ENCODE measurements around the gene EPB41L4B.
"Not testable (repeated sequence)": the region's sequence is repeated elsewhere in the genome, so short reads cannot be mapped to it uniquely, and the experiment has no call there.

Gene EPB41L4B

DNA sequence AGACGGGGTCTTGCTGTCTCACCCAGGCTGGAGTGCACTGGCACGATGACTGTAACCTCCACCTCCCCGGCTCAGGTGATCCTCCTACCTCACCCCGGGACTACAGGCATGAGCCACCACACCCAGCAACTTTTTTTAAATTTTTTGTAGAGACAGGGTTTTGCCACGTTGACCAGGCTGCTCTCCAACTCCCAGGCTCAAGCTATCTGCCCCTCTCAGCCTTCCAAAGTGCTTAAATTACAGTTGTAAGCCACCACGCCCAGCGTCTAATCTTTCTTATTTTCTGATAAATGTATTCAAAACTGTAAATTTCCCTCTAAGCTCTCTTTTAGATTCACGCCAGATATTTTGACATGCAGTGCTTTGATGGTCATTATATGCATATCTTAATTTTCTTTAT lies 164.2 kb downstream of the EPB41L4B start:
- no peak for DNase-seq

DNA sequence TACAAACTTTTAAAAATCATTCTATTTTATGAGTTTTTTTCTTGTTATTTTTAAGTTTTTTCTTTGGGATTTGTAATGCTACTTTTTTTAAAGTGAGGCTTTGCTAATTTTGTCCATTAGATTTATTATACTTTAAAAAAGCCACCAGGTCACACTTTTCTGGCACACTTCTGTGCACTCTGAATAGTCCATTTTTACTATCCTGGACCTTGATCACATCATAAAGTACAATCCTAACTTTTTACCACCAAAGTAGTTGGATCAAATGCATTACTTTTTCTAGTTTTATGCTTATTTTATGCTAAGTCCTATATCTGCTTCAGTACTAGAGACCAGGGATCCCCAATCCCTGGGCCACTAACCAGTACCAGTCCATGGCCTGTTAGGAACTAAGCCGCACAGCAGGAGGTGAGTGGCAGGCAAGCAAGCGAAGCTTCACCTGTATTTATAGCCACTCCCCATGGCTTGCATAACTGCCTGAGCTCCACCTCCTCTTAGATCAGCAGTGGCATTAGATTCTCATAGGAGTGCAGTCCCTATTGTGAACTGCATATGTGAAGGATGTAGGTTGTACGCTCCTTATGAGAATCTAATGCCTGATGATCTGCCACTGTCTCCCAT lies 169.8 kb downstream of the EPB41L4B start:
- no peak for DNase-seq

DNA sequence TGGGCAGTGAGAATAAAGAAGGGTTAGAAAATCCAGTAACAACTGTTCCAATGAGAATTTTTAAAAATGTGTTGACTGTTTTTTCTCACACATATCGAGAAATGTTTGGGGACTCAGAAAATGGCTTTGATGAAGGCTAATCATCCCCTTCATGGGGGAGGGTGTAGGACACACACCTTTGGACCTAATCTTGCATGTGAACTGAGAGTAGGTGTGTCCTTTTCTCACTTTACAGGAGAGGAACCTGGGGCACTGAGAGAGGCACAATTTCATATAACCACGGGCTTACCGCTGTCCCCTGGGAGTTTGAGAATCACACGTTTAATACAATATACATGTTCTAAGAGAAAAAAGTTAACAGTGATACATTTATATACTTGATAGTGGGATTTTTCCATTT lies 171.1 kb downstream of the EPB41L4B start:
- DNase-seq = no peak

DNA sequence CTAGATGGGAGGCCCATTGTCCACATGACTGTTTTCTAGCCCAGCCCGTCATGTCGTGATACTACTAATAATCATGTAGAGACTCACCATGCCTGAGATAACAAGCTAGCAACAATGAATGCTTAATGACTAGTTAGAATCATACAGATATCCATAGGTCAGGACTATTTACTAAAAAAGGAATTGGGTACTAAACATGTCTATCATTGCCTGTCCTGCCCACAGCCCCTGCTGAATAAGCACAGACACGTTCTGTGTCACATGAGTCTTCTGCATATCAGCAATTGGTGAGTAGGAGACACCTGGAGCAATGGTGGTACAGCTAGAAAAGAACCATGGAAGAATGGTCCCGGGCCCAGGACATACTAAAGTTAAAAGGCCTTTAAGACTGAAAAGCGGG lies 171.8 kb downstream of the EPB41L4B start:
- no peak for DNase-seq

DNA sequence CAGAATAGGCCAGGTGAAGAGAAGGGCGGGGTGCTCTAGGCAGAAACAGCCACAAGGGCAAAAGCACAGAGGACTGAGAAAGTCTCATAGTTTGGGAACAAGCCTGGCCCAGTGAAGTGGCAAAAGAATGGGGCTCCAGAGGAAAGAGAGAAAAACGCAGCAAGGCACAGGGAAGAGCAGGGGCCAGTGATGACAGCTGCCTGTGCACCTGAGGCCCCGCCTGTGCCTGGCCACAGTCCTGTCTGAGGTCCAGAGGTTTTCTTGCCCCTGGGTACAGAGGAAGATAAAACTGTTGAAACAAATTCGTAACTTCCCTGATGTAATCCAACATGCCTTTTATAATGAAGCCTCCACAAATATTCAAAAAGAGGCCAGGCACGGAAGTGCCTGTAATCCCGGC lies 175.8 kb downstream of the EPB41L4B start:
- no peak for DNase-seq

DNA sequence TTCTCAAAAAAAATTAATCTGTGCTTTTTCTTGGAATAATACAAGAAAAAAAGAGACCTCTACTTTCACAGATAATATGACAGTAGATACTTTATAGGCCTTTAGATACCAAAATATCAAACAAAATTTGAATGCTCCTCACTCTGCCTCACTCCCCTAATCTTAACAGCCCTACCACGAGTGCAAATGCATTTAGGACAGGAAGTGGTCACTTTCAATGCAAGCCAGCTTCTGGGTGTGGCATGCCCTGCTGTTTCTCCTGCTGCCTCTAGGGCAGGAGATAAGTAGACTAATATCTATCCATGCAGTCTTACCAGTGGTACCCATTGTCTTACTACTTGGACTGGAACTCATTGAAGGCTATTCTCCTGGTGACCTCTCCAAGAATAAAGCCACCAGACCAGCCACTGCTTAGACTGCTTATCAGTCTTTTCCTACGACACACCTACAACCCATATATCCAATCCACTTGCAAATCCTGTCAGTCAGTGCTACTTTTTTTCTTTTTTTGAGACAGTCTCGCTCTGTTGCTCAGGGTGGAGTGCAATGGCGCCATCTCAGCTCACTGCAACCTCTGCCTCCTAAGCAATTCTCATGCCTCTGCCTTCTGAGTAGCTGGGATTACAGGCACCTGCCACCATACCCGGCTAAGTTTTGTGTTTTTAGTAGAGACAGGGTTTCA lies 176.8 kb downstream of the EPB41L4B start:
- no peak for DNase-seq

DNA sequence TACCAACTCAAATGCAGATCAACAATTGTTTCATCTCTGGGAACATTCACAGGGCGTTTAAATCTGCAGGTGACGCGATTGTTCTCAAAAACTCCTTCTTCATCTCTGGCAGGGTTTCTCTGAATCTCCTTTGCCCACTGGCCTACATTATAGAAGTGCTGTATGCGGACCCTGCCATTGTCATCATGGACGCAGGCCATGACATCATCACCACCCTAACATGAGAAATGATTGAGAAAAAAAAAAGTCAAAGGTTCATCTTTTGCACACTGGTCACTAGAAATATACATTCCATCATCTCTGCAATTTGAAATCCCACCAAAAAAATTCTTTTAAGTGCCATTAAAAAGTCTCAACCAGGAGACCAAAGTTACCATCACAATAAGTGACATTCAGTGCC lies 179.5 kb downstream of the EPB41L4B start:
- no peak for DNase-seq

DNA sequence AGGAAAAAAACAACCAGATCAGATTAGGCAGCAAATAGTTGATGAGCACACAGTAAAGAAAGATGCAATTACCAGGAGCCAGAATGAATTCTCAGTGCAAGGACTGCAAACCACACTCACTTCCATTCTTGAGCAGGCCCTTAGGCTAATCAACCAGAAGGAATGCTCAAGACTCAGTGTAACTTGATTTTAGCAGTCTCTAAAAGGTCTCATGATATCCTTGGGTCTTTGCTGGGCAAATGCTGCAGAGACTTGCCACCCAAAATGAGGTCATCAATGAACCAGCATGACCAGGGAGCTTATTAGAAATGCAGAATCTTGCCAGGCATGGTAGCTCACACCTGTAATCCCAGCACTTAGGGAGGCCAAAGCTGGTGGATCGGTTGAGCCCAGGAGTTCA lies 181.0 kb downstream of the EPB41L4B start:
- no peak for DNase-seq

DNA sequence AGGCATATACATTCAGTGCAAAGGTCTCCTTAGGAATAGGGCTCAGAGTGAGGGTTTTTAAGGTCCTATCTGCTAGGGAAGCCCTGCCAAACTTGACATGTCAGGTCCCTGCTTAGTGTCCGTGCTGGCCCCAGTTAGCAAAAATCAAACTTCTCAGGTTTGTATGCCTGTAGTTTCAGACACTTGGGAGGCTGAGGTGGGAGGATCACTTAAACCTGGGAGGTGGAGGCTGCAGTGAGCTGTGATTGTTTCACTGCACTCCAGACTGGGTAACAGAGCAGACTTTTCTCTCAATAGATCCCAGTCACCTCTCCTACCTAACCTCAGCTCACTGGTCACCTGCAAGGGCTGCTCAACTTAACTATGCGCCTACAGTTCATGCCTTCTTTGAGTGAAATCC lies 182.4 kb downstream of the EPB41L4B start:
- no peak for DNase-seq

DNA sequence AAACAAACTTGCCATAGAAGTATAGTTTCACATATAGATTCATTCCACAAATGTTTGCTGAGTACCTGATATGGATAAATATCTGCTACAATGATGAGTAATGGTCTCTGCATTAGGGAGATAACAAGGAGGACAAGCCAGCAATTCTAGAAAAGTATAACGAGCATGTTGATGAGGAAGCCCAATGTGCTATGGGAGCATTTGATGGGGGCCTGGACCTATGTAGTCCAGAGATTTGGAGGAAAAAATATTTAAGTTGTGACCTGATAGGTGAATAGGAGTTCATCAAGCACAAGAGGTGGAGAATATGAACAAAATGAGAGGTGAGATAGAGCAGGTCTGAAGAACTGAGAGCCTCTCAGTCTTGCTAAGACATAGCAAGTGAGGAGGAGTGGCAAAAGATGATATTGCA lies 186.7 kb downstream of the EPB41L4B start:
- no peak for DNase-seq

DNA sequence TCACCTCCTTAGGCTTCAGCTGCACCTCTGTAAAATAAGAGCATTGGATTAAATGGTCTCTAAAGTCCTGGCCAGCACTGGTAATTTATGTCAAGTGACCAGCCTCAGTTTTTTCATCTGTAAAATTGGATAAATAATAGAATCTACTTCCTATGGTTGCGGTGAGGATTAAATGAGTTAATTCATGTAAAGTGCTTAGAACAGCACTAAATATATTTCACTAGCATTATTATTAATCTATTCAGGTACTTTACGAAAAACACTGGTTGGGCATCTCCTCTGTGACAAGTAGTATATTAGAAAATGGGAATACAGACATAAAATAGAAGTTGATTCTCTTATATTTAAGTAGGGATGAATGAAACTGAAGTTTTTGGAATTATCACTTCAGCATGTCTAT lies 187.3 kb downstream of the EPB41L4B start:
- no peak for DNase-seq

DNA sequence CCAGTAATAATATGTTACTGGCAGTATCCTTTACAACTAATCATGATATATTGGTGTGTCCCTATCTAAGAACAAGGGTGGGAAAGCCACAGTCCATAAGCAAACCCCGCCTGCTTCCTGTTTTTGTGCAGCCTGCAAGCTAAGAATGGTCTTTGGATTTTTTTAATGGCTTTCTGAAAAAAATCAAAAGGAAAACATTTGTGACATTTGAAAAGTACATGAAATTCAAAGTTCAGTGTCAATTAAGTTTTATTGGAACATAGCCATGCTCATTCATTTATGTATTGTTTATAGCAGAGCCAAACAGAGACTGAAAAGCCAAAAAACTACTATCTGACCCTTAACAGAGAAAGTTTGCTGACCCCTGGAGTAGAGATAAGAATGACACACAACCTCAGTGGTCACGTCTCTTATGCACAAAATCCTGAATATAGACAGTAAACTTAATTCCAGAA lies 188.3 kb downstream of the EPB41L4B start:
- DNase-seq = no peak

DNA sequence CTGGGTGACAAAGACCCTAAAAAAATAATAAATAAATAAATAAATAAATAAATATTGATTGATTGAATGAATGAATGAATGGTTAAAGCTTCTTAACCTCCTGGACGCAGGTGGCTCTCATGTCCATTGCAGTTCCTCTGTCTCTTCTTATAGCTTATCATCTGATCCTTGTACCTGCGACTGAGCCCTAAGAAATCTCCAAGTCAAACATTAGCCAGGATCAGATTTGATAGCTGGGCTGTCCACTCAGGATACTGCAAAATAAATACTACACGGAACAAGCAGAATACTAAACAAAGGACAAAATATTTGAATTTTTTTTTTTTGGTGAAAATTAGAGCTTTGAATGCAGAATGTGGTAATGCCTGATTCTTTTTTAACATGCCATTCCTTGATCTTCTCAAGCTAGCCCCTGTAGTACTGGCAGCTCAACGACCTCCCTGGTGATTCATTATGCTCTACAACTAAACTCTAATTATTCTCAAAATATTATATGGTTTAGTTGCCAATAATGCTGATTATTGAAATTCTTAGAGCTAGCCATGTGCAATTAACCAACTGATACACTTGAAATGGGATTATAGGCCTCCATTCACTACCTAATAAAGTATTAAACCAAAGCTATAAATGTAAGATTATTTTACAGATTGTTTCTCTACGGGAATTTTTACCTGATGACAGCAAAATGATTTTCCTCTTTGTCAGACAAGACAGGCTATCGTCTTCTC lies 191.2 kb downstream of the EPB41L4B start:
- no peak for DNase-seq

DNA sequence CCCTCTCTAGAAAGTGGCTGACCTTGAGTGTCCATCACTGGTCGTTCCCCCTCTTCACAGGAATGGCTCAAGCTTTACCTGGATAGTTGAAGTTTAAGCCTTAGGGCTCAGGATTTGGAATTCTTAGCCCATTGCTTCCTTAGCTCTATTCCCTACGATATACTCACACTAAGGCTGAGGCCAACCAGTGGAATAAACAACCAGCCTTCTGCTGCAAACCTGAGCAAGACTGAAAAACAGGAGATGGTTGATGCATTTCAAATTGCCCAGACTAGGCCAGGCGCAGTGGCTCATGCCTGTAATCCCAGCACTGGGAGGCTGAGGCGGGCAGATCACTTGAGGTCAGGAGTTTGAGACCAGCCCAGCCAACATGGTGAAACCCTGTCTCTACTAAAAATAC lies 194.2 kb downstream of the EPB41L4B start:
- not testable (repeated sequence) for DNase-seq

DNA sequence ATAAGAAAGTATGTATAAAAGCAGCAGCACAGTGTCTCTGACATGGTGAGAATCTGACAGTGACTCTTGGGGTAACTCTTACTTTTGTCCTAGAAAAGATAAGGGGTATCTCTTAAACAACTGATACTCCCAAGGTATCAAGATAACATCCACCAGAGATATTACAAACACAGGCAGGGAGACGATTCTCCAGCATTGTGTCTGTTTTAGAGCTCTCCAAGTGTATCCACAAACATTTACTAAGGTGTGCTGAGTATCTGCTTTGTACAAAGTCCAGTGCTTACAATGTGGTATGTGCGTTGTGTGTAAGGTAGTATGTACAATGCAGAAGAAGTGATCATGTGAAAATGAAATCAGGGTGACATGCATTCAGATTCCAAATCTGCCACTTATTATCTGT lies 196.7 kb downstream of the EPB41L4B start:
- DNase-seq = no peak

DNA sequence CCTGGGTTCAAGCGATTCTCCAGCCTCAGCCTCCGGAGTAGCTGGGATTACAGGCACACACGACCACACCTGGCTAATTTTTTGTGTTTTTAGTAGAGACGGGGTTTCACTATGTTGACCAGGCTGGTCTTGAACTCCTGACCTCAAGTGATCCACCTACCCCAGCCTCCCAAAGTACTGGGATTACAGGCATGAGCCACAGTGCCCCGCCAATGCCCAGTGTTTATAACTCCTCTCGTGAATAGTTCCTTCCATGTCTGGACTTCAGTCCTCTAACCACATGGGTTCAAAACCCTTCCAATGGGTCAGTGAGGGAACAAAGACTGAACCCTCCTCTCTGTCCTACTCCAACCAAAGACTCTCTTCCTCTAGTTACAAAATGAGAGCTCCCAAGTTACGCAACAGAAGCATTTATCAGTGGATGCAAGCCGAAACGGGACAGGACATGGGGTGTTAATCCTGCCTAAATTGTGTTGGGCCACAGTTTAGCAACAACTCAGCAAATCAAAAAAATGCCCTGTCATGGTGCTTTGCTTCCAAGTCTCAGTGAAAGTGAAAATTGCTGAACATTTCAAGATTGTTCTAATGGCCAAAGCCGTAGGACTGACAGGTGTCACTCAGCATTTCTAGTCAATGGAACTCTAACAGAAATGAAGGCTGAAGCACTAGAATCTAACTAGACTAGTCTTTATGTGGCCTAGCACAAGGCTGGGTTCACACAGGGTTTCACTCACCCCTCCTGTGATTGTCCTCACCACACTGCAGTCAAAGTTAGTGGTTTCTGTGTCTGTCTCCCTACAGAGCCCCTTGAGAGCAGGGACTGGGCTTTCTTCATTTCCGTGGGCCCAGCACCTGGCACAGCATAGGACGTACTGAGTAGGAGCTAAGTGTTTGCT lies 197.9 kb downstream of the EPB41L4B start:
- DNase-seq = no peak
